Activated CD4-positive, CD25-positive, alpha-beta regulatory T cell treated with anti-CD3 and anti-CD28 coated beads, Interleukin-2, amount 50 U/mL, for 24 hours (primary cell): ENCODE results near the gene FAM171A2.
"Not testable (repeated sequence)": the region's sequence is repeated elsewhere in the genome, so short reads cannot be mapped to it uniquely, and the experiment has no call there.

Experiments used
- ATAC-seq, 2 donors: fragments of 150-1000 bp; cut with Tn5 transposase; one replicate each; pipeline ENCODE4 v1.10.0; 2021; ENCODE audit warnings: mild to moderate bottlenecking in 1 of 2, moderate library complexity in 1 of 2

The FAM171A2 gene

DNA sequence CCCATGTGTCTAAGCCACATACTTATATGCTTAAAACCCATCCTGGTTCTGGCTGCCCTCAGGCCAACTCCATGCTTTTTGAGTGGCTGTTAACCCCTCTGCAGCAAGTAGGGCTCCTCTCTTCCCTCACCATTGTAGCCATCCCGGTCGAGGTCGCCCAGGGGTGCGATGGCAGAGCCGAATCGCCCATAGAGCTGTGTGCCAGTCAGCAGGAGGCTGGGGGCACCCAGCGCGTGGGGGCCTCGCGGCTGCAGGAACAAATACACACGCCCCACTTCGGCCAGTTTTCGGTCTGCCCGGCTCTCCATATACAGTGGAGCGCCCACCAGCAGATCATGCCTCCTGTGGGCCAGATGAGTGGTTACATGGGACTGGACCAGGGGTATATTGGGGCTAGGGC, 19.7 kb upstream of the FAM171A2 start:
- ATAC-seq, result no peak

DNA sequence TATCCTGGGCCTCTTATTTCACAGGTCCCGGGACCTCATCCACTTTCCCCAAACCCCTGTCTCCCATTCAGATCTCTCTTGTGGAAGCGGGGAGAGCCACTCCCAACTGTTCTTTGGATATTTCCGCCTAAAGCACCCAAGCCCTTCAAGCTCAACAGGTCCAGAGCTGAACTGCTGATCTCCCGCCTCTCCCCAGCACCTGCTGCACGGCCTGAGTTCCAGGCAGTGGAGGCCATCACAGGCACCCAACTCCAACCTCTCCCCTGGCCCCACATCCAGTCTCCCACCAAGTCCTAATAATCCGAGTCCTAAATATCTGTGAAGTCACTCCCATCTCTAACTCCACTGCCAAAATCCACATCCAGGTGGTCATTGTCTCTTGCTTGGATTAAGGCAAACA, 19.3 kb upstream of the FAM171A2 start:
- no peak for ATAC-seq

DNA sequence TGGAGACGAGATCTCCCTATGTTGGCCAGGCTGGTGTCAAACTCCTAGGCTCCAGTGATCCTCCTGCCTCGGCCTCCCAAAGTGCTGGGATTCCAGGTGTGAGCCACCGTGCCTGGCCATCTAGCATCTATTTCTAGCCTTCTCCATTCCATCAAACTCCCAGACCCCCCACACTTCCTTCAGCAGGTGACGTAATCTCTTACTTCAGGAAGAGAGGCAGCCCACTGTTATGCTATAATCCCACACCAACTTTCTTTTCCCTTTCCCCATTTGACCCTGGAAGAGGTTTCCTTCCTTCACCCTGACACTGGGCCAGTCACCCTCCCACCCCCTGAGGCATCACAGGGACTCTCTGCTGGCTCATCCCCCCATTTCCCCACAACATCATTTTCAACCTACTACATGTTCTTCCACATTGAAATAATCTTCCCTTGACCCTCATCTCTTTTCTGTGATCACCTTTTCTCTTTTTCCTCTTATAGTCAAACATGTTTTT, 18.2 kb upstream of the FAM171A2 start:
- no peak for ATAC-seq

DNA sequence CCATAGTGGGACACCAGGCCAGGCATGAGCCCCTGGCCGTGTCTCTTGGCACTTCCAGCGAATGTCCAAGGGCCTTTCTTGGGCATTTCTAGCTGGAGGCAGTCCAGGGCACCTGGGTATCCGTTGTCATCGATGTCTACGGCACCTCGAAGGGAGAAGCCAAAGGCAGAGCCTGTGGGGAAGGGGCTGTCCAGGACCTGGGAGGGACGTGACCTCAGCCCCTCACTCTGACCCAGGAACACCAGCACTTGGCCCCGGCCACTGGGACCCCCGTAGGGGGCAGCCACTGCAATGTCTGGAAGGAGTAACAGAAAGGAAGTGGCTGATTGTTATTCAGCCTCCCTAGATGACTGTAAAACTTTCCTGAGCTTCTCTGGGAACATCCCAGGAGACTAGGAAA, 17.1 kb upstream of the FAM171A2 start:
- ATAC-seq, result no peak

DNA sequence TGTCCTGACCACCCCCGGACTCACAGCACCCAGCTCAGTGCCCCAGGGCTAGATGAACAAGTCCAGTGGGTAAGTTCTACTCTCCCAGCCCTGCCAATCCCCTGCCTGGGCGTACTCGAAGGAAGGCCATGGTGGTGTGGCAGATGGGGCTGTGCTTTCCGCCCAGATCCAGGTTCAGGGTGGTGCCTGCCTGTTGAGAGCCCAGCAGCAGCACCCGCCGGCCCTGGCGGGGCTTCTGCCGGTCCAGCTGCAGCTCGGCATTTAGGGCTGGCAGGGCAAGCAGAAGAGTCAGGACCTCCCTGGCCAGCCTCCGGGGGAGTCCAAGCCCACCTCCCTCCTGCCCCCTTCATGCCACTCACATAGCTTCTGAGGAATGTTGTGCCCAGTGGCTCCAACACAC, 16.2 kb upstream of the FAM171A2 start:
- ATAC-seq, result no peak

DNA sequence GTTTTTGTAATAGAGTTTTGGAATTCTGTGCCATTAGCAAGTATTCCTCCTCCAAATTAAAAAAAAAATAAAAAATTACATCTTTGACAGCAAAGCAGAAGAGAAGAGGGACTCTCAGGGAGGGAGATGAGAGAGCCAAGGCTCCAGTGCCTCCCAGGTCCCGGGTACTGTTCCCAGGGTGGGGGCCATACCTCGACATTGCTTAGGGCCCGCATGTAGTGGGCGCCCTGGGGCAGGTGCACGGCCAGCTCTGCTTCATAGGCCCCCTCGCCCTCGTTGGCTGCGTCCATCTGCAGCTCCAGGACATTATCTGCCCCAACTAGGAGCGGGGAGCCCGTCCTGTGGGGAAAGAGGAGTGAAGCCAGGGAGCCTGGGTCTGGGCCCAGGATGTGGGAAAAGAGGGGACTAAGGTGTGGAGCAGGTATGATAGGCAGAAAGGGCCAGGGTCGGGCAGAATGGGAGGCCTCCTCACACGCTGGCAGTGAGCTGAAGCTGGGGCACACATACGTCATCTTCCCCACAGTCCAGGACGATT, 14.6 kb upstream of the FAM171A2 start:
- no peak for ATAC-seq

DNA sequence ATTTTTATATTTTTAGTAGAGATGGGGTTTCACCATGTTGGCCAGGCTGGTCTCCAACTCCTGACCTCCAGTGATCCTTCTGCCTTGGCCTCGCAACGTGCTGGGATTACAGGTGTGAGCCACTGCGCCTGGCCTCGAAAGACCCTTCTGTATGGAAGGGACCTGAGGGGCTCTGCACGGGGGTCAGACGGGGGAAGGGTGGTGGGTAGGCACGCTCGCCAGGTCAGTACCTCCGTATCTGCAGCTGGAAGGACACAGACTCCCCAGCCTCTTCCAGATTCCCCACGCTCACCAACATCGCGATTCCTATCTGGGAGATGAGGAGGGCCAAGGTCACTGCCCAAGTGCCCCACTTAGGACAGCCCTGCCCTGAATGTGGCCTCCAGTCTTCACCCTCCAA, 13.1 kb upstream of the FAM171A2 start:
- ATAC-seq, result no peak

DNA sequence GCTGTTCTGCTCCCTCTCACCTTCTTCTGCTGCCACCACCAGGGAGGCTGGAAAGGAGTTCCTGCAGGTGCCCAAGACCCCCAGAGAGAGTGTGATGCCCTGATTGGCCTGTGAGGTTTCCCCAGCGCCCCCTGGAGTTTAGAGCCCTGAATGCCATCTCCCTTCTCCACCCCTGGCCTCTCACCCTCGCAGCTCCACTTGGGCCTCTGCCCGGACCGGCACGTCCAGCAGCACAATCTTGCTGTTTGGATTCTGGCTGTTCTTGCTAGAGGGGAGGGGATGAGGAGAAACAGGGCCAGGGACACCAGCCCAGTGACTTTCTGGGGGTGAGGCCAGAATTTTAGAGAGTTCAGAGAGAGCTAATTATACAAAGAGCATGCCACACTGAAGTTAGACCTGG, 12.5 kb upstream of the FAM171A2 start:
- ATAC-seq, result no peak

DNA sequence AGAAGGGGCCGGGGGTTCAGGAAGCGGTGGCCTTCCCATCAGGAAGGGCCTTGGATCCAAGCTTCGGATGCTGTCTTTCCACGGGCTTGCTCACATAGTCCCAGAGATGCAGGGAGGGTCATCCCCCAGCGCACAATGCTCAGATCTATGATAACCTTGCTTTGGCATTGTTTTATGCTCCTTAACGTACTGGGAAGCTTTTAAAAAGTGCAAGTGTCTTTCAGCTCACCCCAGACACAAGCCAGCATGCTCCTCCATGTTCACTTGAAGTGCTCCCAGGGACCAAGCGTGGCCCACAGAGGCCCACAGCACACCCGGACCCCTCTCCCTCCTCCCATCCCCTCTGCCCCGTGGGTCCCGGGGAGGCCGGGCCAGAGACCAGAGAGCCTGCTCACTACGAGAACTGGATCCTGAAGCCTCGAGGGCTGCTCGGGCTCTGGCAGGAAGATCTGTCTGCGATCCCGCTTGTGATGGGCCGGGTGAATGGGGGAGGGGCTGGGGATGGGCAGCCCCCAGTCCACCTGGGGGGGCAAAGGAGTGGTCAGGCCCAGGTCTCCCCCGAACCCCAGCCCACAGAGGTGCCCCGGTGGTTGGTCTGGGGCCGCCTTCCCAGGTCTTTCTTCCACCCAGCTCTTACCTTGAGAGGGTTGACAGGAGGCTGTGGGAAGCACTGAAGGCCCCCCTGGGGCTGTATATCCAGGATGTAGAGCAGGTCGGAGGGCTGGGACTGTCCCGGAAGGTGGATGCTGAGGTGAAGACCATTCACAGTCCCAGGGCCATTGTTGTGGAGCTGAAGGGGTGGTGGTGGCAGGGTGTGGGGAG, 11.8 kb upstream of the FAM171A2 start:
- ATAC-seq, result no peak

DNA sequence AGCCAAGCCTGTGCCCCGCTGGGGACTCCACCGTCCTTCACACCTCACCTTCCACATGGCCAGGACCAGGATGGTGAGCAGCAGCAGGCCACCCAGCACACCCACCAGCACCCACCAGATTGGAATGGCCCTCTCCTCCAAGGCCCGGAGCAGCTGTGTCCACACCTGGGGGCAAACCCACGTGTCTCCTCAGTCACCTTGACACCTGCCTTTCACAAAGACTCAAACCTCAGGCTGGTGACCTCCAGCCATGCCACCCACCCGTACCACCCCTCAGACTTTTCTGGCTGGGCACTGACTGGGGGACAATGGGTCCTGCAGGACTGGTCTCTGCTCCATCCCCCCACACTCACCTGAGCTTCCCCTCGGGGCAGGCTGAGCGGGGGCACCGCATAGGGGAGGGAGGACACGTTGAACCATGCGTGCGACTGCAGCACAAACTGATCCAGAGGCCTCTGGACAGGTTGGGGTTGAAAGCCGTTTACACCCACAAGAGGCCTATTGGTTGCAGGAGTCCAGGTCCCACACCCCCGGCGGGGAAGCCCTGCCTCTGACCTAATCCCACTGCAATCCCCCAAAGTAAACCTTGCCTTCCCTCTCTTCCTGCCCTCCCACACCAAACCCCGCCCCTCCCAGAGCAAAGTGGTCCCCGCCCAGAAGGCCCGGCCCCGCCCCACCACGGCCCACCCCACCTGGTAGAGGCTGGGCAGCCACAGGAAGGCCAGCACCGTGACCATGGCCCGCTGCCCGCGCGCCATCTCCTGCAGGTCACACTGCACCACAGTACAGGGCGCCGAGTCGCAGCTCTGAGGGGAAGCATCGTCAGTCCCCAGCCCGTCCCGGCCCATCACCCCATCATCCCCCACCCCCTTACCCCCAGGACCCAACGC, 10.9 kb upstream of the FAM171A2 start:
- ATAC-seq, result no peak

DNA sequence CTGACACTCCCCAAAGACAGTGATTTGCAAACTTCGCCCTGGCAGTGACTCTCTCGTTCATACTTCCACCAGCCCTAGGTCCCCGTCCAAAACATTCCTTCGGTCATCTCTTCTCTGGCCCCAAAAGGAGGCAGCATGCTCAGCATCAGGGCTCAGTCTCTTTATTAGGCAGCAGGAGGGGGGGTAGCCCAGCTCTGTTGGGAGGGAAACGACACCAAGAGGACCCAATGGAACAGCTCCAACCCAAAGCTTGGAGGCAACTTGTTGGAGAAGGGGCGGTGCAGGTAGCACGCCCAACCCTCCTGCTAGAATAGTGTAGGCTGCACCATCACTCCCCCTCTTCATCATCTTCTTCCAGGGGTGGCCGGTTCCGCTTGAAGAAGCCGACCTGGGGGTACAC, 8.4 kb upstream of the FAM171A2 start:
- ATAC-seq, result no peak

DNA sequence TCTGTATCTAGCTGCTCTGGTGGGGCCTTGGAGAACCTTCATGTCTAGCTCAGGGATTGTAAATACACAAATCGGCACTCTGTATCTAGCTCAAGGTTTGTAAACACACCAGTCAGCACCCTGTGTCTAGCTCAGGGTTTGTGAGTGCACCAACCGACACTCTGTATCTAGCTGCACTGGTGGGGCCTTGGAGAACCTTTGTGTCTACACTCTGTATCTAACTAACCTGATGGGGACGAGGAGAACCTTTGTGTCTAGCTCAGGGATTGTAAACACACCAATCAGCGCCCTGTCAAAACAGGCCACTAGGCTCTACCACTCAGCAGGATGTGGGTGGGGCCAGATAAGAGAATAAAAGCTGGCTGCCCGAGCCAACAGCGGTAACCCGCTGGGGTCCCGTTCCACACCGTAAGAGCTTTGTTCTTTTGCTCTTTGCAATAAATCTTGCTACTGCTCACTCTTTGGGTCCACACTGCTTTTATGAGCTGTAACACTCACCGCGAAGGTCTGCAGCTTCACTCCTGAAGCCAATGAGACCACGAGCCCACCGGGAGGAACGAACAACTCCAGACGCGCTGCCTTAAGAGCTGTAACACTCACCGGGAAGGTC, 5.9 kb upstream of the FAM171A2 start:
- ATAC-seq, result not testable (repeated sequence)

DNA sequence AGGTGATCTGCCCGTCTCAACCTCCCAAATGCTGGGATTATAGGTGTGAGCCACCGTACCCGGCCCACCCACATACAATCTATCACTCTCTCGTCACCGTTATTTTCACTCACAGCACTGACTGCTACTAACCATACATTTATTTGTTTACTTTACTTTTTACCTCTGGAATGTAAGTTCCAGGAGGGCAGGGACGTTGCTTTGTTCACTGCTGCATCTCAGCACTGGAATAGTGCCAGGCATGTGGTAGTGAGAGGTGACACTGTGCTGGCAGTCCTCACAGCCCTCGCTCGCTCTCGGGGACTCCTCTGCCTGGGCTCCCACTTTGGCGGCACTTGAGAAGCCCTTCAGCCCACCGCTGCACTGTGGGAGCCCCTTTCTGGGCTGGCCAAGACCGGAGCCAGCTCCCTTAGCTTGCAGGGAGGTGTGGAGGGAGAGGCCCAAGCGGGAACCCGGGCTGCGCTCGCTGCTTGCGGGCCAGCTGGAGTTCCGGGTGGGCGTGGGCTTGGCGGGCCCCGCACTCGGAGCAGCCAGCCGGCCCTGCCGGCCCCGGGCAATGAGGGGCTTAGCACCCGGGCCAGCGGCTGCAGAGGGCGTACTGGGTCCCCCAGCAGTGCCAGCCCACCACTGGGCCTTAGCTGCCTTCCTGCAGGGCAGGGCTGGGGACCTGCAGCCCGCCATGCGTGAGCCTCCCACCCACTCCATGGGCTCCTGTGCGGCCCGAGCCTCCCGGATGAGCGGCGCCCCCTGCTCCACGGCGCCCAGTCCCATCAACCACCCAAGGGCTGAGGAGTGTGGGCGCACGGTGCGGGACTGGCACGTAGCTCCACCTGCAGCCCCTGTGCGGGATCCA, 5.0 kb upstream of the FAM171A2 start:
- not testable (repeated sequence) for ATAC-seq

DNA sequence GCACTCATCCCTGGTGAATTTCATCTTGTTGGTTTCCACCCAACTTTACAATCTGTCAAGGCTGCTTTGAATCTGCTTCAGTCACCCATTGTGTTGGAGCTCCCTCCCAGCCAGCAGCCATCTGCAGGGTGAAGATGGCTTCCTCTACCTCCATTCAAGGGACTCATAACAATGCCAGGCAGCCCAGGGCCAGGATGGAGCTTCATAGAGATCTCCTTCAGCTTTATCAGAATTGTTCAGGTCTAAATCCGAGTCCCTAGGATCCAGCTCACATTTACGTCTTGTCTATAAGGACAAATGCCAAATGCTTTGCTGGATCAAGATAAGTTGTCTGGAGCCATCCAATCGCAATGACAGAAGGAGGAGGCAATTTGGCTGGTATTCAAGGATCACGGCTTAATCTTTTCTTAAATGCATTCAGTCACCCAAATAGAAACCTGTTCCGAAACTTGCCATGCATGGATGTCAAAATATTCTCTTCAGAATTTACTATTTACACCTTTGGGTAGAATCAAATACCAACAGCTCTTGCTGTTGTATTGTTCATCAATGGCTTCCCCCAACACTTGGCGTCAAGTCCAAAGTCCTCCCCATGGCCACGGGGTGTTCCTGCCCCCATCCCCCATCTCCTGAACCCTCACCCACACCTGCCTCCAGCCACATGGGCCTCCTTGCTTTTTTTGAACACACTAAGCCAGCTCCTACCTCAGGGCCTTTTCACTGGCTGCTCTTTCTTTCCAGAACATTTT, 3.8 kb upstream of the FAM171A2 start:
- no peak for ATAC-seq

DNA sequence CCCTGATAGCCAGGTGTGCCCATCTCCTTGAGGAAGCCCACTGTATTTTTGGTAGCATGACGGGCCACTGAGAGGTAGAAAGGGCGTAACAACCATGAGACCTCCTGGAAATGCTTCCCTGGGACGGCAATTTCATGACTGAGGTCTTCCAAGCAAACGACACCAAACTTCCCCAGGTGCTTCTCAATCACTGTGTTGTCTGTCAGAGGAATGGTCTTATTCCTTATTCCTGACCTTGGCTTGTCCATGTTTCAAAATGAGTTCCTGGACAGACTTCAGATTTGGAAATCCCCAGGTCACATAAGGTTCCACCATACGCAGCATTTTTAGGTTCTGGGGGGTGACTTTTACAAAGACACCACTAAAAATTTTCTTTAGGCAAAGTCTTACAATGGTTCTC, 1.4 kb upstream of the FAM171A2 start:
- ATAC-seq, result not testable (repeated sequence)

DNA sequence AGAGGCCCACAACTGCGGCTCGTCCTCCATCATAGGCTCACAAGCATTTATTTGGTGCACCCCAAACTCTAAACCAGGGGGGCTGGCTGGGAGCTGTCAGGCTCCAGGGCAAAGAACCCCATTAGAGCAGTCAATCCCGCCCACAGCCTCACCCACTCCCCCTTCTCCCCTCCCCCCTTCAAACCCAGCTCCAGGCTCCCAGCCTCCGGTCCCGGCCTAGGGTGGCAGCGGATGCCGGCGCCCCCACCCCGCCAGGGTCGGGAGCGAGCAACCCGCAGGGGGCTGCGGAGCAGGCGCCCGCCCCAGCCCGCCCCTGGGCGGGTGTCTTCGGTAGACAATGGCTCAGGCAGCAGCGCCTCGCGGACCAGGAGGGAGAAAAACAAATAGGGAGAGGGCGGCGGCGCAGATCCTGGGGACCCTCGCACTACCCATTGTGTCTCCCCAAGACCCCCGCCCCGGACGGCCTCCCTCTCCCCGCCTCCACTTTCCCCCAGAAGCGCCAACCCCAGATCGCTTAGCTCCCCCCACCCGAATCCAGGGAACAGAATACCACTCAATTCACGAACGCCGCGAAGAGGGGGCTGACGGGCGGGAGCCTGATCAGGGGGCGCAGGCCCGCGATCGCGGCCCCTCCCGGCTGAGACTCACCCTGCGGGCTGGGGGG, 572 bp downstream of the FAM171A2 start:
- peak; percentile 9 to 26 for ATAC-seq

DNA sequence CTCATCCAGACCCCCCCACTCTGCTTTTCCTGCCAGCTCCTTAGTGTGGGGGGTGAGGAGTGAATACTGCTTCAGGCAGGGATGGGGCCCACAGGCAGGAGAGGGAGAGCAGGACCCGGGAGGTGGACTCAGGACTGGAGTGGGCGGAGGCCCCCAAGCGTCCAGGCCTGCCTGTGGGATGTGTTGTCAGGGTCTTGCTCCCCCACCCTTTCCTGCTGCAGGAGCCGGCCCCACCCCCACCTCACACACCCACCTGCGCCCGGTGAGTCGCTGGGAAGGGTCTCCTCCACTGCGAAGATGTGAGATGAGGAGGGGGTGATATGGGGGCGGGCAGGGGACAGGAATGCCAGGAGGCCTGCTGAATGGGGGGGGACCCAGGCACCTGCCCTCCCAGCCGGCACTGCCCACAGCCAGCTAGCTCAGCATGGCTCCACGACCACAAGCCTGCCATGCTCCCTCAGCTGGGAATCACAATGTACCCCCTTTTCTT, 1.1 kb downstream of the FAM171A2 start:
- no peak for ATAC-seq

DNA sequence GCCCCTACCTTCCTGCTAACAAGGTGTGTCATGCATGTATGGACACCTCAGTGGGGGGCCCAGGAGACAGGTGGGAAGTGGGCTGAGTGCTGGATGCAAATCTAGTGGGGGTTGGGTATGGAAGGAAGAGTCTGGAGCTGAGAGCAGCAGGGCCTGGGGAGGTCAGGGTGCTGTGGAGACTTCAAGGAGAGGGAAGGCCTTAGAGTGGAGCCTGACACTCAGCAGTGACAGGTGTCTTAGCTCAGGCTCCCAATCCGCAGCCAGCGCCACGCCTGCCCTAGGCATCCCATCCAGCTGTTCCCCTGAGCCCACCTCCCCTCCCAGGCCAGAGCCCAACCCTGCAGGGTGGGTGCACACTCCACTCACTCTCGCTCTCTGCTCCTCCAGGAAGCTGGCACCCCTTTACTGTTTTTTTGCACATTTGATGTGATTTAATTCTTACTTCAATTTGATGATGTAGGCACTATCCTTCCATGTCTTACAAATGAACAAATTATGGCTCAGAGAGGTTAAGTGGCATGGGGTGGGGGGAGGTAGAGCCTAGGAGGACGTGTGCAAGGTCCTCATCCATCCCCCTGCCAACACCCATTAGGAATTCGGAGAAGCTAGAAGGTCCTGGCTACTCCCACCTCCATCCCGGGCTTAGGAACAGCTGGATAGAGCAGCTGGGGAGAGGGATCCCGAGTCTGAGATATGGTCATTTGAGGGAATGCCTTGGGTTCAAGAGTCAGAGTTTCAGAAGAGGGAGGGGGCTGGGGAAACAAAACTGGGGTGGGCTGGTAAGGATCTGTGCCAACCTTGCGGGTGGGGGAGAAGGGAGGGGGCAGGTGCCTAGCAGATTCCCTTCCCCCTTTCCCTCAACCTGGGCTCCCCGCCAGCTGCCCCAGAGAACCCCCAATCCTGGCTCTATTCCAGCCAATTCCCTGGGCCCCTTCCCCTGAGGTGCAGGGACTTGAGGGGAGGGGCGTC, 2.1 kb downstream of the FAM171A2 start:
- no peak for ATAC-seq

DNA sequence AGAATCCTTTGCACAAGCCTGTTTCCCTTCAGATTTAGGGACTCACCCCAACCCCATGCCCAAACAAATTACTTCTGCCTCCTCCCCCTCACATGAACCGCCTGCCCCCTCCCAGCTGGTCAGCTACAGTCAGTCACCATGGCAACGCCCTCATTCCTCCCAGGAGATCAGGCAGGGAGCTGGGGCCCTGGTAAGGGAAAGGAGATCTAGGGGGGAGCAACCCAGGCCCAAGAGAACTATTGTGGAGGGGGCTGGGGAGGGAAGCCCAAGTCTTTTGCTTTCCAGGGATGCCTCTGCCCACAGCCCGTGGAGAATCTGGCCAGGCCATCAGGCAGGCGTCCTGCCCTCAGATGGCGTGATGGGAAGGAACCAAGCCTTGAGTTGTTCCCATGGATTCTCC, 2.8 kb downstream of the FAM171A2 start:
- ATAC-seq, result no peak
